CD4-positive, alpha-beta T cell treated with Interleukin-6 for 4 hours (primary cell): ENCODE measurements around the gene HBM.
A peak's percentile ranks its signal among the peaks of the same experiment; 100 is the strongest.
"Not testable (repeated sequence)": the region's sequence is repeated elsewhere in the genome, so short reads cannot be mapped to it uniquely, and the experiment has no call there.

Experiments used
- DNase-seq: peaks from one replicate; pipeline ENCODE4 v3.0.0-alpha.2; 2020; ENCODE audit warnings: mixed read lengths

The HBM gene

GRCh38 chr16:149024-149660 is 16.6 kb upstream of the HBM start:
- no peak for DNase-seq

GRCh38 chr16:152141-153128 is 13.3 kb upstream of the HBM start, which contains the start of gene HBZ:
HBZ (plus strand) TSS chr16:152644; CDS start chr16:152910, 266 bp downstream.
- no peak for DNase-seq

GRCh38 chr16:153129-153521 is 12.7 kb upstream of the HBM start:
- DNase-seq, result not testable (repeated sequence)

- not testable (repeated sequence) for DNase-seq
Observed at GRCh38 chr16:153550-154216, 12.1 kb upstream of the HBM start.

GRCh38 chr16:154217-155030 is 11.4 kb upstream of the HBM start:
- DNase-seq, result peak; percentile 7

- DNase-seq, result no peak
Observed at GRCh38 chr16:155031-155398, 10.8 kb upstream of the HBM start.

- DNase-seq, result no peak
Observed at GRCh38 chr16:159136-159849, 6.5 kb upstream of the HBM start.

GRCh38 chr16:160242-160641 is 5.5 kb upstream of the HBM start:
- not testable (repeated sequence) for DNase-seq

GRCh38 chr16:160691-161190 is 5.0 kb upstream of the HBM start:
- no peak for DNase-seq

- no peak for DNase-seq
Observed at GRCh38 chr16:162271-162991, 3.3 kb upstream of the HBM start.

- not testable (repeated sequence) for DNase-seq
Observed at GRCh38 chr16:163139-163538, 2.6 kb upstream of the HBM start.

- DNase-seq, result not testable (repeated sequence)
Observed at GRCh38 chr16:163696-164095, 2.1 kb upstream of the HBM start.

GRCh38 chr16:164134-164823 is 1.5 kb upstream of the HBM start:
- not testable (repeated sequence) for DNase-seq

GRCh38 chr16:164827-165538 is 795 bp upstream of the HBM start:
- DNase-seq, result no peak

- DNase-seq, result no peak
Observed at GRCh38 chr16:166375-167121, 770 bp downstream of the HBM start.

GRCh38 chr16:167122-167690 is 1.4 kb downstream of the HBM start:
- DNase-seq, result no peak

GRCh38 chr16:168424-168823 is 2.6 kb downstream of the HBM start:
- DNase-seq, result no peak

- DNase-seq, result no peak
Observed at GRCh38 chr16:169014-169413, 3.2 kb downstream of the HBM start.
